GM18858 (cell line): ENCODE measurements around the gene CHD9.
"Not testable (repeated sequence)": the region's sequence is repeated elsewhere in the genome, so short reads cannot be mapped to it uniquely, and the experiment has no call there.

Experiments
- ATAC-seq: cut with Tn5 transposase; IDR thresholded peaks from one replicate; pipeline ENCODE4 v1.9.1; 2021; ENCODE audit not compliant: unreplicated experiment

CHD9 gene

GRCh38 chr16:53045341-53046220 lies 9.2 kb upstream of the CHD9 start:
- ATAC-seq: no peak

- ATAC-seq: not testable (repeated sequence)
These were observed 7.3 kb upstream of the CHD9 start for GRCh38 chr16:53047515-53047914.

DNA sequence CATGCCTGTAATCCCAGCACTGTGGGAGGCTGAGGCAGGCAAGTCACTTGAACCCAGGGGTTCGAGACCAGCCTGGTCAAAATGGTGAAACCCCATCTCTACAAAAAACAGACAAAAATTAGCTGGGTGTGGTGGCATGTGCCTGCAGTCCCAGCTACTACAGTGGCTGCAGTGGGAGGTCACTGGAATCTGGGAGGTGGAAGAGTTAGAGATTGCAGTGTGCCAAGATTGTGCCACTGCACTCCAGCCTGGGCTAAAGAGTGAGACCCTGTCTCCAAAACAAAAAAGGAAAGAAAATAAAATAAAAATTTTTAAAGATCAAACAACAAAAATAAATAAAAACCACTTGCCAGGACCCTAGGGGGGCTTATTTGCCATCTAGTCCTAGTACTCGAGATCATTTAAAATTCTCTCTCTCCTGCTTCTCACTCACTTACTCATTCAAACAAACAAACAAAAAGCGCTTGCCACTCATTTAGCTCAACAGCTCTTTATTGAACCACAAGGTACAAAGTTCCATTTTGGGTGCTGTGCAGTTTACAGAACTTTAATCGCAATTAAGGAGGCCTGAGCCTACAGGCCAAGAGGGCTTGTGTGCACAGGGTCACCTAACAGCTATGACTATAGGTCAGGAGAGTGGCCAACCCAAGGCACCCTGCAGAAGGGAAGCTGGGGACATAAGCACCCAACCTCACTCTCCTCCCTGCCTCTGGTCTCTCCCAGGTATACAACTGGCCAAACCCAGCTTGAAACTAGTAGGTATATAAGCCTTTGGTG lies 6.5 kb upstream of the CHD9 start:
- no peak for ATAC-seq

DNA sequence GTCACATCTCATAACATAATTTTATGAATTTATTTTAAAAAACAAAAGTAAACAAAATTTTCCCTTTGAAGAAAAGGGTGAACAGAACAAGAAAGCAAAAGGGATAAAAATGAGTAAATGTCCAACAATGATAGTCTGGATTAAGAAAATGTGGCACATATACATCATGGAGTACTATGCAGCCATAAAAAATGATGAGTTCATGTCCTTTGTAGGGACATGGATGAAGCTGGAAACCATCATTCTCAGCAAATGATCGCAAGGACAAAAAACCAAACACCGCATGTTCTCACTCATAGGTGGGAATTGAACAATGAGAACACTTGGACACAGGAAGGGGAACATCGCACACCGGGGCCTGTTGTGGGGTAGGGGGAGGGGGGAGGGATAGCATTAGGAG lies 3.5 kb upstream of the CHD9 start:
- ATAC-seq: not testable (repeated sequence)

DNA sequence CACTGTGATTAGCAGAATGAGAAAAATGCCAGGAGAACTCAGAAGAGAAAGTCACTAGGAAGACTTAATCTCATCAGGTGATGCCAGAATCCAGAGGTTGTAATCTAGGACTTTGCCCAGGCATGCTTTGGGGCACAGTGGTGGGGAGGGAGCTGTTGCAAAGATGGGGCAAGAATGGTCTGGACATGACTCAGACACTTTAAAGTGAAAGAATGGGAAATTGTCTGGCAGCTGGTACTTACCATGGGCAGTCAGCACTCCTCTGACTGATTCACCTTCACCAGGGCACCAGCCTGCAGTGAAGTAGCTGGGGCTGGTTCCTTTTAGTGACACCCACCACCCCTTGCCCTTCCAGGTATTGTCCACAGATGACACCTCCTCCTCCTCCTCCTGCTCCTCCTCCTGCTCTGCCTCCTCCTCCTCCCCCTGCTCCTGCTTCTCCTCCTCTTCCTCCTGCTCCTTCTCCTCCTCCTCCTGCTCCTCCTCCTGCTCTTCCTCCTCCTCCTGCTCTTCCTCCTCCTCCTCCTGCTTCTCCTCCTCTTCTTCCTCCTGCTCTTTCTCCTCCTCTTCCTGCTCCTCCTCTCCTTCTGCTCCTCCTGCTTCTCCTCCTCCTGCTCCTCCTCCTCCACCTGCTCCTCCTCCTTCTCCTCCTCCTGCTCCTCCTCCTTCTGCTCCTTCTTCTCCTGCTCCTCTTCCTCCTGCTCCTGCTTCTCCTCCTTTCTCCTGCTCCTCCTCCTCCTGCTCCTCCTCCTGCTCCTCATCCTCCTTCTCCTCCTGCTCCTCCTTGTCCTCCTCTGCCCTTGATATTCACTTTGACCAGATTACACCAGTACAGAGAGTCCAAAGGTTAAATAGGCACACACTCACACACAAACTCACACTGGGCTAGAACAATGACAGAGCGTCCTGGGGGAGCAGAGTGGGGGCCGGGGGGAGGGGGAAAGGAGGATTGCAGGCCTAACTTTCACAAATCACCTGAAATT lies 2.0 kb upstream of the CHD9 start, which contains the start of gene CHD9NB:
Gene CHD9NB (minus strand): TSS at position 379 of the 983 bp plus-strand sequence. CDS start 8,739 bp downstream, outside the sequence.
- ATAC-seq: no peak

GRCh38 chr16:53053967-53054669 lies 673 bp upstream of the CHD9 start:
- ATAC-seq: no peak

GRCh38 chr16:53055541-53056391 lies 975 bp downstream of the CHD9 start:
- no peak for ATAC-seq

GRCh38 chr16:53056392-53056881 lies 1.6 kb downstream of the CHD9 start:
- ATAC-seq: no peak

GRCh38 chr16:53057658-53058057 lies 2.9 kb downstream of the CHD9 start:
- no peak for ATAC-seq

DNA sequence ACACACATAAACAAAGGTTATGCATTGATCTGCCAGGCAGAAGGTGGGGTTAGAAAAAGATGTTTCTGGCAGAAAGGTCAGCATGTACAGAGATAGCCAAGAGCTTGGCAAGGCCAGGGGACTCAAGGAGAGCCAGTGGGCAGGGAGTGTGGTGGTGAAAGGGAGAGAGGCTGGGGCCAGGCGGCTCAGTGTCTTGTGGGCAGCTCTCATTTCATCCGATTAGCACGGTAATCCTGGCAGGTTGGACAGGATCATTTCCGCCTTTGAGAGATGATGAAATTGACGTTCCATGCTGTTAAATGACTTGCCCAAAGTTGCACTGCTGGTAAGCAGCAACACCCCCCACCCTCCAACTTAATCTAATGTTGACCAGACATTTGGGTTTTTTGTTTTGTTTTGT lies 3.6 kb downstream of the CHD9 start:
- no peak for ATAC-seq

- ATAC-seq: no peak
These were observed 4.1 kb downstream of the CHD9 start for GRCh38 chr16:53058882-53059281.

DNA sequence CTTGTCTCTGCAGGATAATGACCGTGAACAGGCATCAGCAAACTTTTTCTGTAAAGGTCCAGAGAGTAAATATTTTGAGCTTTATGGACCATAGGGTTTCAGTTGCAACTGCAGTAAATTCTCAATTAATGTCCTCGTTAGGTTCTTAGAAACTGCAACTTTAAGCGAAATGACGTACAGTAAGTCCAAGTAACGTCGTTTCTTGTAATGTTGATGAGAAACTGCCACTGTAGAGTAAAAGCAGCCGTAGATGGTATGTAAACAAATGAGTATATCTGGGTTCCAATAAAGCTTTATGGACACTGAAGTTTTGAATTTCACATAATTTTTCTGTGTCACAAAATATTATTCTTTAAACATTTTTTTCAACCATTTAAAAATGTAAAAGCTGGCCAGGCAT lies 4.9 kb downstream of the CHD9 start:
- ATAC-seq: no peak

DNA sequence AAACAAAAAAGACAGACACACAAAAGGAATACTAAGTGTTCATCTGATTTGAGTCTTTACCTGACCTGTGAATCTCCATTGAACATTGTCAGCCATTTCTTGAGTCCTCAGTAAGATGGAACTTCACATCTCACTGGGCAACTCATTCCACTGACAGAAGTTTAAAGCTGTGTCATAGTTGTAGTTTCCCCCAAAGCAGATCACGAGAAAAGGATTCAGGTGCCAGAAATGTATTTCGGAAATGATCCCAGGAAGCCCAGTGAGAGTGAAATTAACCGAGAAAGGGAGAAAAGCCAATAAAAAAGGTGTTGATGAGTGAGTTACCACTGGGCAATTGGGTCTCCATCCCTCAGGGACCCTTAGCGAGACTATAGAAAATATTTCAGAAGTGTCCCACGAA lies 6.5 kb downstream of the CHD9 start:
- ATAC-seq: peak; percentile 9

DNA sequence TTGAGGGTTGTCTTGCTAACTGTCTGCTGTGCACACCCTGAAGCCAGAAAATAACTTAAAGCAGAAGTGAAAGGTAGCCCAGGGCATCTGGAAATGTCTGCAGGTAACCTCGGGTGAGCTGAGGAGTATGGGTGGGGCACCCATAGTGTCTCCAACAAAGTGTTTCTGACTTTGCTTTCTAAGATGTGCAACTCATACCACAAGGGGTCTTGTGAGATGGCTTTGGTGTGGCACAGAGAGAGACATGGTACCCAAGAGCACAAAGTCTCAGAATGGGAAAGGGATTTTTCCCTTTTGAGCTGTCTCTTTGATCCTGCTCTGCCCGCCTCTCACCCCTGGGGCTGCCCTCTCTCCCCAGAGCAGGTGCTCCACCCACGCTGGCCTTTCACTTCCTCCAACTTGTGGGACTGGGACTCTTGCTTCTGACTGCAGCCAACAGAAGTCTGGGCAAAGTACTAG lies 6.9 kb downstream of the CHD9 start:
- ATAC-seq: peak; percentile 79

DNA sequence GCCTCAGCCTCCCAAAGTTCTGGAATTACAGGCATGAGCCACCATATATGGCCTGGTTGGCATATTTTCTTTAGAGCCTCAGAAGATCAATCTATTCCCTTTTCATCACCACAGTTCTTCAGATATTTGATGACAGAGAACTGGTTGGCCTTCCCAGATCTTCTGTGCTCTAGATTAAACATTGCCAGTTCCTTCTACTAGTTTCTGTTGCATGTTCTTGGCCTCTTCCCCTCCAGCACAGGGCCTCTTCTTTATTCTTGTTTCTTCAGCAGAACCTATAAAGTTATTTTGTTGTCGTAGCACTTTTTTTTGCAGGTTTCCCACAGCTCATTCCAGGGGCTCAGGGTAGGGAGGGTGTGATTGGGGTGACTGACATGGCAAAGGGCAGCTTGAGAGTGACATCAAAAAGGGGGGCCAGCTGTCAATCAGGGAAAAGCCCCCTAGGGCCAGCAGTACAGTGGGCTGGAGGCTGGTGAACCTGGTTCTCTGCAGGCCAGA lies 9.3 kb downstream of the CHD9 start:
- ATAC-seq: no peak

- no peak for ATAC-seq
These were observed 10.8 kb downstream of the CHD9 start for GRCh38 chr16:53065461-53066061.

DNA sequence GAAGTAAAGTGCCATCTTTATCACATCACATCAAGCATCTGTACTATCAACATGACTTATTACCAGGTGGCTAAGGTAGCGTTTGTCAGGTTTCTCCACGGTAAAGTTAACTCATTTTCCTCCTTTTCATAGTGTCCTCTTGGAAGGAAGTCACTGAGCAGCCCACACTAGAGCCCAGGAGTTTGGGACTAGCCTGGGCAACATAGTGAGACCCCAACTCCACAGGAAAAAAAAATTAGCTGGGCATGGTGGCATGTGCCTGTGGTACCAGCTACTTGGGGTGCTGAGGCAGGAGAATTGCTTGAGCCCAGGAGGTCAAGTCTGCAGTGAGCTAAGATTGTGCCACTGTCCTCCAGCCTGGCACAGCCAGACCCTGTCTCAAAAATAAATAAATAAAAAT lies 12.9 kb downstream of the CHD9 start:
- ATAC-seq: no peak

DNA sequence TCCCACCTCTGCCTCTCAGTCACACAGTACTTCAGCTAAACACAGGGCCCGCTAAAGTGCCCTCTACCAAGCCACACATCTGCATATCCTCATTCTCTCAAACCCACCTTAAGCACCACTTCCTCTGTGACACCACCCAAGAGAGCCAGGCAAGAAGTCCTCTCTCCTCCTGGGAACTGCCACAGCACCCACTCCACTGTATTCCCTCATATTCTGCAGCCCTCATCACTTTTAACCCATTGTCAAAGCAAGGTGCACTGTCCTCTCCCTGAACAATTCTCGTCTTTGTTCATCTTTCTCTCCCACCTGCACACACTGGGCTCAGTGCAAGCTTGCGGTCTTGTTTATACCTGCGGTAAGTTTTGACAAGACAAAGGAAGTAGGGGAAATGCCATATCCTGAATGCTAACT lies 13.6 kb downstream of the CHD9 start:
- ATAC-seq: peak; percentile 43
